LoVo (cell line): ENCODE results near the gene ZNF618.

ENCODE experiments used
- DNase-seq: peaks from one replicate; pipeline ENCODE4 v3.0.0-alpha.2; 2016; ENCODE audit warnings: low spot score

Gene ZNF618

DNA sequence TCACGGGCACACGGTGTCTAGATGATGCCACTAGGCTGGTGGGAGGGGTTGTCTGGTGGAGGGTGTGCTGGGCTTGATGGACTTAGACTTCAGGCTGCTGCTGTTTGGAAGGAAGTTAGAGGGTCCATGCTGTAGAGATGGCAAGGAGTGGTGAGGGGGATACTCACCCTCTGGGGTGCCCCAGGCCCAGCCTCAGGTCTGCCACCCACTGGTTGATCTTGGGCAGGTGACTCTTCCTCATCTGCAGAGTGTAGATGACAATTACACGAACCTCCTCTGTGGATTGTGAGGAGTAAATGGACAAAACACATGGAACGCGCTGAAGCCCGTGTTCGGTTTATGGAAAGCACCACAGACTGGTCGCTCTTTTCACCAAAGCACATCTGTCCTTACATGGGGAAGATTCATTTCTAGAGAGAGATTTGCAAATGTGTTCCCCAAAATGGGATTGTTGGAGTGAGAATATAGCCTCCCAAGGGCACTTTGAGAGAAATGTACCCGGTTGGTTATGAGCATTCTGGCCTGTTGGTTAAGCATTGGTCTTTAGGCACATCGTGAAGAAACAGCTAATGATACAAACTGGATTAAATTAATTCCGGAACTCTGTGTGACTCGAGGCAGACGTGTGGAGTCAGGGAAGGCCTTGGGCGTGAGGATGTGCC lies 58.2 kb downstream of the ZNF618 start:
- DNase-seq = no peak

DNA sequence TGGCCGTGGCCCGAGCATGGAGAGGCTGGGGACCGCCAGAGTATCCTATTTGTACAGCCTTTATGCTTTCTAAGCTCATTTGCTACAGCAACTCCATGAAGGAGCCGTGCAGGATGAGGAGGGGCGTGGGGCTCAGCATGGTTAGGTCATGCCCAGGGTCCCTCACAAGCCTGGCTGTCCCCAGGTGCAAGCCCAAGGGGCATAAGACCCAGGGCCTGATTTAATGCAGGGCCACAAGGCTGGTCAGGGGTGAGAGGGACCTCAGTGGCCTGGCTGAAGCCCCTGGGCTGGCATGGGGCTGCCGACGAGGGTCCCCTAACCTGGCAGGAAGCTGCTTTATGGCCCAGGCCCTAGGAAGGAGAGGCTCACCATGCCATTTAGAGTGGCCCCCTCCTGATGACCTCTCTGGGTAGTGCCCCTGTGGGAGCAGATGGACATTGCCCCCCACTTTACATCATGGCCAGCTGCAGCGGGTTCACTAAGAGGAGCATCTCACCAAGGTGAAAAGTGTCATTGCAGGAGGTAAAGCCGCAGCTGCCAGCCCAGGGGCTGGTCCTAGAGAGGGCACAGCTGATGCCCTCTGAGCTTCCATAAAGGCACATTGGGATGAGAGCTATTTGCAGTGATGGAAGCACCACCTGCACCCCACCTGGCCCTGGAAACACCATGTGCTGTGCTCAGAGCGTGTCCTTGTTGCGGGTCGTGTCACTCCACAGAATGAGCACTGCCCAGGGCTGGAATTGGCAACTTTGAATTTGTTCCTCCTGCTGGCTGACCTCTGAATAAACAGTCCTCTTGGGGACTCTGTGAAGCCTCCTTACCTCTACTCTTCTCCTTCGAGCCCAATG lies 58.9 kb downstream of the ZNF618 start:
- no peak for DNase-seq

DNA sequence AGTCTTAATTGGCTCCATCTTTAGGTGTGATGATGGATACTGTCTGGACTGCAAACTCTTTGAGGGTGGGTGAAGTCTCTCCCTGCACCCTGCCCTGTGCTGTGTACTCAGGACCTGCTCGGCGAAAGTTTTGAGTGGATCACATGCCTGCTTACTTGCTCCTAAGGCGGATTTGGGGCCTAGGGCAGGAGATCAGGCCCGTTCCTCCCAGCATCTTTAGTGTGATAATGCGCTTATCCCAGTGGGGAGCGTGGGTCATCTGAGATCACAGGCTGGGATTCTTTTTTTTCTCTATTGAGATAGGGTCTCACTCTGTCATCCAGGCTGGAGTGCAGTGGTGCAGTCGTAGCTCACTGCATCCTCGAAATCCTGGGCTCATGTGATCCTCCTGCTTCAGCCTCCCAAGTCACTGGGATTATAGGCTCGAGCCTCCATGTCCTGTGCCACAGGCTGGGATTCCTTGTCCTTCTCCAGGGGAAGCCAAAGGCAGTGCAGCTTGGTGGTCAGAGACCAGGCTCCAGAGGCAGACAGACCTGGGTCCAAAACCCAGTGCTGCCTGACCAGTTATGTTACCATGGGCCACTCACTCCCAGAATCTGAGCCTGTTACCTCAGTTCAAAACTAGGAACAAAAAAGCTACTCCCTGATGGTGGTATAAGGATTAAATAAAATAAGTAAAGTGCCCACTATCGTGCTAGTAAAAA lies 59.7 kb downstream of the ZNF618 start:
- no peak for DNase-seq

DNA sequence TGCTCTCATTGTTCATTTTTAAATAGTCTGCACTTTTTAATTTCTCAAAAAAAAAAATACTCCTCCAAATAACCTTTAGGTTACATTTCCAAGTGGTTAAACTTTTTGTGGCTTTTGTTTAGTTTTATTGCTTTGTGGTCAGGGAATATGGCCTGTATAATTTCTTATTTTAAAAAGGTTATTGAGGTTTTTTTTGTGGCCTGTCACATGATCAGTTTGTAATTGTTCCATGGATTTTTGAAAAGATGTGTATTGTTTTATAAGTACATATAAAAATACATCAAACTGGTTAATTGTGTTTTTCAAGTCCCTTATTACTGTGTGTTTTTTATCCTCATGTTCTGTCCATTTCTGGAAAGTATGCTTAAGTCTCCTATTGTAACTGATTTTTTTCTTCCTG lies 64.0 kb downstream of the ZNF618 start:
- DNase-seq = no peak

DNA sequence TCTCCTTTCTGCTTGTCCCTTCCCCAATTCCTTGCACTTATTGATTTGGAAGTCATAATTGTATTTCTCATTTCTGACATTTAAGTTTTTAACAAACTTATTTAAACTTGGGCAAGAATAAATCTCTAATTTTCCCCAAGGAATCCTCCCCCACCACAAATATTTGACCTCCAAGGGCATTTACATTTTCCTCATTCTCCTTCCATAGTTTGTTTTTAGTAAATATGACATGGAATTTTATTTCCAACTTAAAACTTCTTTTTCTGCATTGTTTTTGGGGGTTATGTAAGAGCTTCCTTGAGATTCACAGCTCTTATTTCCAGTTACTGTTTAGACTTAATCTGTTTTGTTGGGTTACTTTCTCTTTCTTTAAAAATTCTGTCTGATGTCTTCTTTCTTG lies 64.9 kb downstream of the ZNF618 start:
- no peak for DNase-seq

DNA sequence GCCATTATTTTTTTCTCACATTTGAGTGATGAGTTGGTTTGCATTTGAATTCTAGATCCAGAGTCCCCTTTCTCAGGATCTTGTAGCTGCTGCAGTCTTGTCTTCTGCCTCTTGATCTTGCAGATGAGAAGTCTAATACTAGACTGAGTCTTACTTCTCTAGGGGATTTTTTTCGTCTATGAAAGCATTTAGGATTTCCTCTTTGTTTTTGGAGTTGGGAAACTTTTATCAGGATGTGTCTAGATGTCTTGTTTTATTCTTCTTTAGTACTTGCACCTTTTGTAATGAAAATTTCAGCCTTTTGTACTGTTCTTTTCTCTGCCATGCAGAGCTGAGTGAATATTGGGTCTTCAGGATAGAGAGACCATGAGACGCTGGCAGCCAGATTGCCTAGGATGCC lies 65.4 kb downstream of the ZNF618 start:
- no peak for DNase-seq

DNA sequence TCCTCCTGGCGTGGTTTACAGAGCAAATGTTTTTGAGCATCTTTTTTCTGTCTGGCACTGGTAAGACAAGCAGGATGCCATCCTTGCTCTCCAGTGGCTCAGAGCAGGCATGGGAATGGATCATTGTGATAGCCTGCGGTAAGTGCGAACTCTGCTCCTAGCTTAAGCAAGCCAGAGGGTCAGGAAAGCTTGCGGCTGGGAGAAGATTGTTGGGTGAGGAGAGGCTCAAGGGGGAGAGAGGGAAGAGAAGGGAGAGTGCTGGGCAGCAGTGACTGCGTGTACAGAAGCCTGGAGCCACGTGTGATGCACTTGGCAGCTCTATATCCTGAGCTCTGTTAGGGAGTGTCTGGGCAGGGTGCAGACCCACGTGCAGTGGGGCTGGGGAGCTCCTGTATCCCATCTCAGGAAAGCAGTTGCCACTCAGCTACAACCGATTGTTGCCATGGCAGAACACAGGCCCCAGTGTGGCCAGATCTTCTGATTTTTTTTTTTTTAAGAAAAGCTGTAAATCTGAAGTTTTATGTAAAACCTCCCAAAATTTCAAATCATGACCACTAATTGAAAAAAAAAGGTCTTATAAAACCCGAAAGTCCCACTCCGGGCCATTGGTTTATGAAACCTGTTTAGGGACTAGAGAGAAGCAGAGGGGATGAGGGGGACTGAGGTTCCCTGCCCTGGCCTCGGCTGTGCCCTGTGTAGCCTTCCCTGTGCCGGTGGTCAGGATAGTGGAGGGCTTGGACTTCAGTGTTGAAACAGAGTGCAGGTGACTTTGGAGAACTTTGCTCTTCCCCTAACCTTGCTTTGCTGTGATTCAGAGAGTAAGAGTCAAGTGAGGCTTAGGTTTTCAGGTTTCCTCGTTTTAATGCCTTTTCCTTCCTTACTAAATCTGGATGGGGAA lies 67.3 kb downstream of the ZNF618 start:
- DNase-seq = no peak

DNA sequence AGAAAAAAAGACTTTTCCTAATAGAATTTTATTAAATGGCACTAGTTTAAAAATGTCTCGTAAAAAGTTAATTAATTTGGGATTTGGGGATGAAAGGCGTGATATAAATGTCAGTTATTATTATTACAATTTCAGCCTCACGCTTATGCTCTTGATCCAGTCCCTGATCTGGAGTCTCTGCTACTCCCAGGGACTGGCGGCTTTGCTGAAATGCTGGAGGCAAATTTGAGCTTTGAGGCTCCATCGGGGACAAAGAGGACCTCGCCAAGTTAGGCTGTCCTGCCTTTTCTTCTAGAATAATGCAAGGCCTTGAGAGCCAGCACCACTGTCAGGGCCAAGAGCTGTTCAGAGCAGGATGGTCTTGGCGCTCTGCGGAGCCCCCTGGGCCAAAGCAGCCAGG lies 69.7 kb downstream of the ZNF618 start:
- no peak for DNase-seq

DNA sequence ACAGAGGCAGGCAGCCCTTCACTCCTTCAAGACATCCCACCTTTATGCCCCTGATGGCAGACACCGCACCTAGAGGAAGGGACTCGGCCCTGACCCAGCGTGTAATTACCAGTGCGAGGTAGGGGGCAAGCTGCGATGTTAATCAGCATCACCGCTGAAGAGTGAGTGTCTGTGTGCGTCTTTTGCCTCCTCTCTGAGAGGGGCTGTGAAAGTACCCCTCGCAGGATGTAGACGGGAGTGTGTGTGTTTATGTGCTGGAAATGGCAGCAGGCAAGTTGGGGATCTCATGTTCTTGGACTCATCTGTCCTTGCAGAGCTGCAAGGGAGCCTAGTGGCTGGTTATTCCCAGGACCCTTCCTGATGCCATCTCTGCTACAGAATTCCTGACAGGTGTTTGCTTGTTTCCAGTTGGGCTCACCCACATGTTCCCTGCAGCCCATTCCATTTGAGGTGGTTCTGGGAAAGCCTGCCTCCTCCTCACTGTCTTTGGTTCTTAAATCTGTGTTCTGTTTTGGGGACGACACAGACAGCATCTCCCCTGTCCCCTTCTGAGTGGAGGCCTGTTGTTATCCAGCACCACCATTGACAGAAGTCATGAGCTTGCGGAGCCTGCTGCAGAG lies 70.5 kb downstream of the ZNF618 start:
- DNase-seq = no peak

DNA sequence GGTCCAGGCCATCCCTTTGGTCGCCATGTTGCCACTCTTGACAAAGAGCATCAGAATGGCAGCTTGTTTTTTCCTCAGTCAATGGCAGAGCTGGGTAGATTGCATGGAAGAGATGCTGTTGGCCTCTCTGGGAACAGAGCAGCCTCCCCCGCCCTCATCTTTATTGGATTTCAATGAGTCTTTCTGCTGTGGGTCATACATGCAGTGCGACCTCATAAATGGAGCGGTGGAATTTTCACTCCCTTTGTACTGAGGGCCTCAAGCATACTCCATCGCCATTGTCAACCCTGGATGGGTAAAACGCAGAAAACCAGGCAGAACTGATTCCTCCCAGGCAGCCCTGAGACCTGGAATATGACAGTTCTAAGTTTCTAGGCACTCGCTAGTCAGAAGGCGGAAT lies 71.8 kb downstream of the ZNF618 start:
- no peak for DNase-seq

DNA sequence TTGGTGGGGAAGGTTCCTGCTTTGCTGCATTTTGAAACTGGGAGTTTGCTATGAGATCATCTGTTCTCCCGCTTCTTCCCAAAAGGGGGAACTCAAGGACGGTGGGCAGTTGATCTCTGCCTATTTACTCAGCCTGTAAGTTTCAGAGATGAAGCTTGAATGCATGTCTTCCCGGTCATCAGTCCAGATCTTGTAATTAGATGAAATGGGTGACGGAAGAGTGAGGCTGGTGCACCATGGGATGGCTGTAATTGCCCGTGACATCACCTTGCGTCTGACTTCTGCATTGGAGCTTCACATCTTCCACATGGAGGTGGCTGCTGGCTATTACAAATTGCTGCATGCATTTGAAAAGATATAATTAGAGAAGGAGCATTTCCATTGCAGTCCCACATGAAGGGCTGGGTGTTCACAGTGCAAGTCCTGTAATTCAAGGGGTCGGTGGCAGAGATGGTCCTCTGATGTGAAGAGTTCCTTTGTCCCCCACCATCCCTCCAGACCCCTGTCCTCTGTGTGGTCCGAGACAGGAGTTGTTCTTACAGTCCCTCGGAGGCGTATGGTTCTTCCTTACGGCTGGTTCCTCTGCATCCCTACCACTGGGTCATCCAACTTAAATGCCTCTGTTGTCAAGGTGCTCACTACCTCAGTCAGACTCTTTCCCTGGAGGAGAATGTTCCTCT lies 72.9 kb downstream of the ZNF618 start:
- DNase-seq = no peak

DNA sequence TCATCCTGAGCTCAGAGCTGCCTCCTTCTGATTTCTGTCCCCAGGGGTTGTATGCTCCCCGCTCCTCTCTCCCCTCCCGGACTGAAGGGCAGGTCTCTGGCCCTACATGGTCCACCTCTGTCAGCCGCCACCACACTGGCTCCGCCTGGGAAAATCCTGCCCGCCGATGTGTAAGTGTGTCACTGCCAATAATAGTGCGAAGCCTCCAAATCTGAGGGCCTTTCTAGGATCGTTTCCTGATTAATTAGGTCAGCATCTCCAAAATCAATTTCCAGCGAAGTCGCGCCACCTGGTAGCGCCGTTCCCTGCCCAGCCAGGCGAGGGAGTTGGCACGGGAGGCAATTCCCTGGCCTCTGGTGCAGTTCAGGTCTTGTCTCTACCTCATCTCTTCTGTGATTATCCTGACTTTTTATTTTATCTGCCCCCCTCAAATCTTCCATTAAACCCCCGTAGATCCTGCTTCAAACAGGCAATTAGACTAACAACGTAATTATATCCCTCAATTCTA lies 73.5 kb downstream of the ZNF618 start:
- DNase-seq = no peak

DNA sequence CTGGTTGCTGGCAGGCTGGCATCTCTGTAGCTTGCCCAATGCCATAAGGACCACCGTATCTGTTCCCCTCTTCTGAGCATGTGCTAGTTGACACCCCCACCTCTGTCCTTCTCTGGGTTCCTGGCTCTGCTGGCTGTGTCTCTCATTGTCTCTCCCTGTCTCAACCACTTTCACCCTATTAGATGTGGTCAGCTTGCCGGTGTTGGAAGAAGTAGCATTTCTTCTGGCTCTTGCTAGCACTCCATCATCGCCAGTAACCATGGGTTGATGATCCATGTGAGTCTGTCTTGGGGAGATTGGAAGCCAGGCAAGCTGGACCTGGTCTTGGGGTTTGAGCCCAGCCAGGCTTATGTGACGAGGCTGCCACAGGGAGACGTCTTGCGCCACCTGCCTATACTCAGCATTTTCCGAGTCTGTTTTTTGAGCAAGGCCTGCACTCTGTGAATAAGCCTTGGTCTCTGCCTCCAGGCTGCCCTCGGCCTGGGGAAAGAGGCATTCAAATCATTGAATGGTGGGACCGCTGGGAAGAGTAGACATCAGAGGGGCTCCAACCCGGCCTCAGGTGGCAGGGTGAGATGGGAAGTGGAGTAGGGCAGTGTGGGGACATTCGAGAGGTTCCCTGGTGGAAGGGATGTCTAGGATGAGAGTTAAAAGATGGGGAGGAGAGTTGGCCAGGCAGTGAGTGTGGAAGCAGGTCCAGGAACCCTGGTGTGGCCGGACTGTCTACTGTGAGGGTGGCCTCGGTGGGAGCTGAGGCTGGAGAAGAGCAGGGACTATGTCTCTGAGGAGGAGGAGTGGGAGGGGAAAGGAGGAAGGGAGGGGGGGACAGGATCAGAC lies 74.3 kb downstream of the ZNF618 start:
- DNase-seq = no peak

DNA sequence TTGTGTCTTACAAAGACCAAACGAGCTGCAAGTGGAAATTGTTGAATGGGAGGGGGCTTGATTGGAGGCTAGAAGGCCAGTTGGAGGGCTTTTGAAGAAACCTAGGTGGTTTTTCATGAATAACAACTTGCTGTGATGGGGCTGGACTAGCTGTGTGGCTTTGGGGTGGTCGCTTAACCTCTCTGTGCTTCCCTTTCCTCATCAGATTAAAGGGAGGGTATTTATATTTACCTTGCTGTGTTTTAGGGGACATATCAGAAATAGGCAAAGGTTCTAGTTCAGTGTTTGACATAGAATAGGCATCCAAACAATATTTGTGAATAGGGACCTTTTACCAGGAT lies 74.9 kb downstream of the ZNF618 start:
- DNase-seq = no peak

DNA sequence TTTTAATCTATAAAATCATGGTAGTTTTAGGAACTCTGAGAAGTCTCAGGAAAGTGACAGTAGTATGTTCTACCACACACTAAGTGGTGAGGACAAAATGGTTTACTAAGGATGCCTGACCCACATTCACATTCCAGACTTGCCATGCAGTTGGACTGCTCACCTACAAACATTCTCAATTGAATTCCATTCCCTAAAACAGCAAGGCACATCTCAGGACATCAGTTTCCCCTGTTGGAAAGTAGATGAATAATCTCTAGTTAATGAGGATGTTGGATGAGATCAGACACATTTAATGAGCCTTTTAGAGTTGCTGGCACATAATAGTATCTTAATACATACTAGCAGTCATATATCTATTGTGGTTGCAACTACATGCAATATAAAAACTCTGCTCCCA lies 76.6 kb downstream of the ZNF618 start:
- no peak for DNase-seq

DNA sequence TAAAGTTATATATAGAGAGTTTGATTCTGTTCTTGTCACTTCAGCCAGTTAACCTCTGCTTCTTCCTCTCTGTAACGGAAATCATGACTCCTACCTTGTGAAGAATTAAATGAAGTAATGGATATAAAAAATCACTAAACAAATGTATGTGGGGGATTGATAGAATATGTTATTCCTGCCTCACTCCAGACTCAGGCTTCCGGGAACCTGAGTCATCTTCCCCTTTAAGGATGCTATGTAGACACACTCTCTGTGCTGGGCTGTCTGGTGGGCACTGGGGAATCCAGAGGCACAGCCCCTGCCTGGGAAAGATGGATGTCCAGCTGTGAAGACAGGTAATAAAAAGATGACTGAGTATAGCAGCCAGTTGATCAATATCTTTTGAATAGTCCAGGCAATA lies 77.4 kb downstream of the ZNF618 start:
- no peak for DNase-seq

DNA sequence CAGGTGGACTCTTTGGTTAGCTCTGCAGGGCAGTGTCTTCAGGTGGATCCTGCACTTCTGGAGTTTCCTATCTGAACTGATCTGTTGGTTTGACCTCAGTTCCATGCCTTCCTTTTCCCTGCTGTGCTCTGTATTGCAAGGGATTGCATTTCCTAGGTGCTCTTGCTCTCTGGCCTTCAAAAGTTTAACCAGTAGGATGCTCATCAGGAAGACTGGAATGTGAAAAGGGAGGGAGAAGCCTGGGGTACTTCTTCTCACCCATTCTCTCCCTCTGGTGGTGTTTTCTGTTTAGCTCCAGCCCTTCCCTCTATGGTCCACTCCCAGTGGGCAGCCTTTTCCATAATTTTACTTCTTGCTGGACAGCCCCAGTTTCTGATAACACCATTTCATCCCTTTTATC lies 78.5 kb downstream of the ZNF618 start:
- no peak for DNase-seq

DNA sequence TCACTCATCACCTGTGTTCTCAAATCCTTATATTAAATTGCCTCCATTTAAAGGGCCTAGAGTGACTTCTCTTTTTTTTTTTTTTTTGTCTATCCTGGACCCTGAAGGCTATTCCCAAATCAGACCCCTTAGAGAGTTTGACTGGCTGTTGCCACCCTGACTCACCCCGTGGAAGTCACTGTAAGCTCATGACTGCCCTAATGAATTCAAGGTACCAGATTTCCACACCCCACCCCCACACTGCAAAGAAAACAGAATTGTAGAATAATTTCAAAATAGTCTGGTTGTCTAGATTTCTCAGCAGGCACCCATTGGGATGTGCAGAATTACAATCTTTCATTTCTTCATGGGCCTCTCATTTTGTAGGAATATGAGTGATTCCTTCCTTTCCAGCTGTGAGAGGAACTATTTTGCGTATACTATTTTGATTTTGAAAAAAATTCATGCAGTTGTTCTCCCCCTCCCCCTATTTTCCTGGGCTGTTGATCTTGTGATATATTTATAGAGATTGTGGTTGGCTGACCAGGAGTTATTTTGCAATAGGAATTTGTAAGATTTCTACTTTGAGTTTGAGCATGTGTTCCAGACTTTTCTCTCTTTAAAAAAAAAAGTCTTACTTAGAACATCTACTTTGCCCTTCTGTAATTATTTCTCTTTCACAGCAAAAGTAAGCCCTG lies 79.1 kb downstream of the ZNF618 start:
- no peak for DNase-seq

DNA sequence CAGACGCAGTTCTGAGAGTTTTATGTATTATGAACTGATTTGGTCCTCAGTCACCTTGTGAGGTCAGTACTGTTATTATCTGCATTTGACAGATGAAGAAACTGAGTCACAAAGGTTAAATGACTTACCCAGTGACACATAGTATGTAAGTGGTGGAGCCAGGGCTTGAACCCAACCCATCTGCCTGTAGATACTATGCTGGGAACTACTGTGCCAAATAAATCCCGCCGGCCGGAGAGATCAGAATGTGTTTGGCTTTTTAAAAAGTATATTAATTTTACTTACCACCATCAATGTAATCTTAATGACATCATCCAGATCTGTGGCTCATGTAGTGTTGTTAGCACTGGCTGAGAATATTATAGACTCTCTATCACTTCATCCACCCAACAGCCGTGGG lies 80.8 kb downstream of the ZNF618 start:
- no peak for DNase-seq

DNA sequence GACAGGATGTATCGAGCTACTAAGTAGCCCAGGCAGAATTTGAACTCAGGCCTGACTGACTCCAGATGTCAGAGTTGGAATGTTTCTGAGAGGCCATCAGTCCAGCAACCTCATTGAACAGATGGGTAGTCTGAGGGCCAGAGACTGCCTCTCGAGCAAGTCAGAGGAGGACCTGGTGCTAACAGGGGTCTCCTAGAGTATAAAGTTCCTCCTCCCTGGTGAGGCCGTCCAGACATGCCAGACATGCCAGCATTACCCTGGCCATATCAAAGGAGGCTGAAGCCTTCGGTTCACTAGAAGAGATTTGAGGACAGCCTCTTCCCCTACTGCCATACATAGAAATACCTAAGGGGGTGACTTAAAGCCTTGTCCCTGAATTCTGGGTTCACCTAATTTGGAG lies 81.2 kb downstream of the ZNF618 start:
- no peak for DNase-seq
